Osteocyte (in vitro differentiated cells): ENCODE data around the gene RSU1. TPM values are rescaled to one million over a fixed set of nuclear protein-coding genes. Genes with fewer than 3 reads are reported as not detected.

Experiments used
- DNase-seq: peaks from one replicate; pipeline ENCODE4 v3.0.0; 2021; ENCODE audit warnings: mixed read lengths; ENCODE audit not compliant: unreplicated experiment; ENCODE audit errors: extremely low spot score
- H3K27ac Mint-ChIP-seq: one replicate; pipeline ENCODE4 v1.8.0; 2021; ENCODE audit warnings: mild to moderate bottlenecking, mixed read lengths; ENCODE audit not compliant: unreplicated experiment
- H3K27me3 Mint-ChIP-seq: one replicate; pipeline ENCODE4 v1.8.0; 2021; ENCODE audit warnings: mixed read lengths; ENCODE audit not compliant: unreplicated experiment
- H3K36me3 Mint-ChIP-seq: one replicate; pipeline ENCODE4 v1.8.0; 2021; ENCODE audit warnings: mixed read lengths; ENCODE audit not compliant: unreplicated experiment
- H3K4me1 Mint-ChIP-seq: one replicate; pipeline ENCODE4 v1.8.0; 2021; ENCODE audit warnings: mixed read lengths; ENCODE audit not compliant: unreplicated experiment
- H3K4me3 Mint-ChIP-seq: one replicate; pipeline ENCODE4 v1.8.0; 2021; ENCODE audit warnings: mild to moderate bottlenecking, moderate library complexity, mixed read lengths; ENCODE audit not compliant: unreplicated experiment
- H3K9me3 Mint-ChIP-seq: one replicate; pipeline ENCODE4 v1.8.0; 2021; ENCODE audit warnings: mixed read lengths; ENCODE audit not compliant: unreplicated experiment
- CTCF ChIP-seq: fragments of 200-600 bp; sonication (generic); IDR thresholded peaks from 2 replicates; pipeline ENCODE4 v1.5.0; 2021; ENCODE audit warnings: antibody characterized with exemption, mild to moderate bottlenecking, moderate library complexity
- total RNA-seq: library from RNA; stranded (reverse); gene quantifications from 2 replicates; pipeline ENCODE4 v1.2.1, GENCODE V29; 2021

RSU1 gene
- total RNA-seq, 1 donor from 2014 or later = 92.0 TPM

GRCh38 chr10:16780338-16780880, 36.8 kb downstream of the RSU1 start:
- H3K36me3 Mint-ChIP-seq = peaks cover 3% of the 10 kb centered on the region
- no peaks in the 10 kb centered on the region for H3K27me3 Mint-ChIP-seq
- TF ChIP-seq CTCF = no peak
- DNase-seq = peak; percentile 42
- H3K4me3 Mint-ChIP-seq = no peak overlapping the region
- H3K4me1 Mint-ChIP-seq = peaks cover 8% of the 10 kb centered on the region
- no peaks in the 10 kb centered on the region for H3K9me3 Mint-ChIP-seq
- no peak overlapping the region for H3K27ac Mint-ChIP-seq

GRCh38 chr10:16779384-16779915, 37.8 kb downstream of the RSU1 start:
- Mint-ChIP-seq H3K27me3 (no peaks in the 10 kb centered on the region), H3K4me3 (no peak overlapping the region), H3K4me1 (peaks cover 8% of the 10 kb centered on the region)

GRCh38 chr10:16777473-16778370, 39.5 kb downstream of the RSU1 start:
- H3K4me3 Mint-ChIP-seq = no peak overlapping the region

More at GRCh38 chr10:16779384-16779915, 37.8 kb downstream of the RSU1 start:
- Mint-ChIP-seq H3K27ac (no peak overlapping the region), H3K9me3 (no peaks in the 10 kb centered on the region), H3K36me3 (peaks cover 4% of the 10 kb centered on the region)
- no peak for DNase-seq
- no peak for TF ChIP-seq CTCF

GRCh38 chr10:16776896-16777295, 40.3 kb downstream of the RSU1 start:
- DNase-seq = no peak
- no peaks in the 10 kb centered on the region for H3K27me3 Mint-ChIP-seq
- H3K27ac Mint-ChIP-seq = no peak overlapping the region
- peaks cover 8% of the 10 kb centered on the region for H3K4me1 Mint-ChIP-seq
- peaks cover 4% of the 10 kb centered on the region for H3K36me3 Mint-ChIP-seq
- H3K4me3 Mint-ChIP-seq = no peak overlapping the region
- TF ChIP-seq CTCF = no peak
- no peaks in the 10 kb centered on the region for H3K9me3 Mint-ChIP-seq

More at GRCh38 chr10:16777473-16778370, 39.5 kb downstream of the RSU1 start:
- Mint-ChIP-seq H3K36me3 (peaks cover 4% of the 10 kb centered on the region), H3K9me3 (no peaks in the 10 kb centered on the region), H3K27ac (peak overlapping the region; percentile 40), H3K27me3 (no peaks in the 10 kb centered on the region), H3K4me1 (peaks cover 8% of the 10 kb centered on the region)
- peak; percentile 46 for DNase-seq
- TF ChIP-seq CTCF = peak; percentile 81

GRCh38 chr10:16773334-16773733, 43.9 kb downstream of the RSU1 start:
- H3K4me1 Mint-ChIP-seq = peaks cover 8% of the 10 kb centered on the region
- no peaks in the 10 kb centered on the region for H3K27me3 Mint-ChIP-seq
- no peaks in the 10 kb centered on the region for H3K9me3 Mint-ChIP-seq

More at GRCh38 chr10:16773334-16773733, 43.9 kb downstream of the RSU1 start:
- no peak overlapping the region for H3K27ac Mint-ChIP-seq
- peaks cover 4% of the 10 kb centered on the region for H3K36me3 Mint-ChIP-seq
- no peak for TF ChIP-seq CTCF
- no peak overlapping the region for H3K4me3 Mint-ChIP-seq
- peak; percentile 71 for DNase-seq
